Brain microvascular endothelial cell (primary cell): Measurements from ENCODE around the gene NOTO.

ENCODE experiments used
- DNase-seq: peaks from one replicate; pipeline ENCODE4 v3.0.0-alpha.2; 2020
- H3K27ac ChIP-seq: fragments of 250-450 bp; sonication (Bioruptor Pico); 2 replicates; pipeline ENCODE4 v1.5.1; 2020; ENCODE audit warnings: mild to moderate bottlenecking, moderate library complexity
- H3K27me3 ChIP-seq: fragments of 250-450 bp; sonication (Bioruptor Pico); replicated peaks from 2 replicates; pipeline ENCODE4 v1.5.1; 2020; ENCODE audit warnings: mild to moderate bottlenecking
- H3K36me3 ChIP-seq: fragments of 250-450 bp; sonication (Bioruptor Pico); replicated peaks from 2 replicates; pipeline ENCODE4 v1.5.1; 2020; ENCODE audit warnings: mild to moderate bottlenecking
- H3K4me3 ChIP-seq: 2 replicates; pipeline ENCODE4 v1.5.1; 2011; ENCODE audit warnings: low read depth, mild to moderate bottlenecking, control low read depth, low read length, moderate library complexity
- in situ Hi-C: cut with HindIII; loops from 2 replicates; pipeline ENCODE4 v1.10.0; 2017; ENCODE audit warnings: low sequenced_read_pairs, low pct_ligation_motif_present
- TF ChIP-seq, protein P1 (sequence below): IDR thresholded peaks from 2 replicates; pipeline ENCODE4 v1.5.1; 2011; ENCODE audit warnings: low read depth, mild to moderate bottlenecking, moderate library complexity, low read length, control low read depth, inconsistent platforms; ENCODE audit errors: missing control alignments

Gene NOTO

DNA sequence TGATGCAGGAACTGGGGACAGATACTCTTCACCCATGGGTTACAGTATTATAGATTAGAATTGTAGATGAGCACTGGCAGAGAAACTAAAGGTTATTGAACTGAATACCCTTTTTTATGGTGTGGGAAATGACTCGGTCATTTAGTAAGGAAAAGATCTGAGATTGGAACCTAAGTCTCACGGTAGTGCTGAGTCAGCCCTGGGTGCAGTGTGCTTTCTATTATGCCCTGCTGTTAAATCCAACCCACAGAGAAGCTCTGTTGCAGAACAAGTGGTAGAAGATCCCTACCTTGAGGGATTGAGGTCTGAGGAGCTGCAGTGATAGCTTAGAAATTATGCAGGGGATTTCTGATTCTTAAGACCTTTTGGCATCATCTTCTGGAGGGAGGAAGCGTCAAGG lies 44.5 kb downstream of the NOTO start:
- Histone ChIP-seq H3K4me3 (no peak overlapping the region), H3K36me3 (peaks cover 82% of the 10 kb centered on the region), H3K27me3 (no peaks in the 10 kb centered on the region), H3K27ac (no peak overlapping the region)
- TF ChIP-seq, protein P1, sequence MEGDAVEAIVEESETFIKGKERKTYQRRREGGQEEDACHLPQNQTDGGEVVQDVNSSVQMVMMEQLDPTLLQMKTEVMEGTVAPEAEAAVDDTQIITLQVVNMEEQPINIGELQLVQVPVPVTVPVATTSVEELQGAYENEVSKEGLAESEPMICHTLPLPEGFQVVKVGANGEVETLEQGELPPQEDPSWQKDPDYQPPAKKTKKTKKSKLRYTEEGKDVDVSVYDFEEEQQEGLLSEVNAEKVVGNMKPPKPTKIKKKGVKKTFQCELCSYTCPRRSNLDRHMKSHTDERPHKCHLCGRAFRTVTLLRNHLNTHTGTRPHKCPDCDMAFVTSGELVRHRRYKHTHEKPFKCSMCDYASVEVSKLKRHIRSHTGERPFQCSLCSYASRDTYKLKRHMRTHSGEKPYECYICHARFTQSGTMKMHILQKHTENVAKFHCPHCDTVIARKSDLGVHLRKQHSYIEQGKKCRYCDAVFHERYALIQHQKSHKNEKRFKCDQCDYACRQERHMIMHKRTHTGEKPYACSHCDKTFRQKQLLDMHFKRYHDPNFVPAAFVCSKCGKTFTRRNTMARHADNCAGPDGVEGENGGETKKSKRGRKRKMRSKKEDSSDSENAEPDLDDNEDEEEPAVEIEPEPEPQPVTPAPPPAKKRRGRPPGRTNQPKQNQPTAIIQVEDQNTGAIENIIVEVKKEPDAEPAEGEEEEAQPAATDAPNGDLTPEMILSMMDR = no peak
- no peak for DNase-seq
- in situ Hi-C loops = no loop called here

- TF ChIP-seq, protein P1 = no peak
- no peak for DNase-seq
- Histone ChIP-seq H3K27ac (no peak overlapping the region), H3K36me3 (peaks cover 79% of the 10 kb centered on the region), H3K4me3 (no peak overlapping the region), H3K27me3 (no peaks in the 10 kb centered on the region)
- in situ Hi-C loops = no loop called here
These were observed 47.3 kb downstream of the NOTO start for GRCh38 chr2:73249636-73250035.

DNA sequence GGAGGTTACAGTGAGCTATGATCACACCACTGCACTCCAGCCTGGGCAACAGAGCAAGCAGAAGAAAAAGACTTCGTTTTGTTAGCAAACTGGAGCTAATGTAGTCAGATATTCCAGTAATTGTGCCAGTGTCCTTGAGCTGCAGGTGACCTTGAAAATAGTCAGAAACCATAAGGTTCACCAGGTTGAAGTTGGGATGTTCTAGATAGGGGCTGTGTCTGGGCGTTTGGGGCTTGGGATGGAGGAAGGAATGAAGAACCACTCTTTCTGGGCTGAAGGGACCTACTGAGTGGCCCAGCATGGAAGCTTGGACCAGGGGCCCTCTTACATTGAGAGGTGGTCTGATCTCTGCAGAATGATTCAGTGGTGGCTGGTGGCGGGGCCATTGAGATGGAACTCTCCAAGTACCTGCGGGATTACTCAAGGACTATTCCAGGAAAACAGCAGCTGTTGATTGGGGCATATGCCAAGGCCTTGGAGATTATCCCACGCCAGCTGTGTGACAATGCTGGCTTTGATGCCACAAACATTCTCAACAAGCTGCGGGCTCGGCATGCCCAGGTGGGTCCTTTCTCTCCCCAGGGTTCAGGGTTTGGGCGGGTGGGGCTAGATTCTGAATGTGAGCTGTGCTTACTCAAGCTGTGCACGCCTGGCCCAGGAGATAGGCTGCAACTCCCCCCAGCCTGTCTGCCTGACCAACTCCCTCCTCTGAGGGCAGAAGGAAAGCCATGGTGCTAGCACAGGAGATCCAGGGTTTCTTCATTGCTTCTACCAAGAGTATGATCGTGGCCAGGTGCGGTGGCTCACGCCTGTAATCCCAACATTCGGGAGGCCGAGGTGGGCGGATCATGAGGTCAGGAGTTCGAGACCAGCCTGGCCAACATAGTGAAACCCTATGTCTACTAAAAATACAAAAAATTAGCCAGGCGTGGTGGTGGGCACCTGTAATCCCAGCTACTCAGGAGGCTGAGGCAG lies 48.8 kb downstream of the NOTO start:
- in situ Hi-C loops = no loop called here
- Histone ChIP-seq H3K27me3 (no peaks in the 10 kb centered on the region), H3K36me3 (peaks cover 65% of the 10 kb centered on the region), H3K4me3 (no peak overlapping the region), H3K27ac (no peak overlapping the region)
- TF ChIP-seq, protein P1 = no peak
- DNase-seq = no peak

DNA sequence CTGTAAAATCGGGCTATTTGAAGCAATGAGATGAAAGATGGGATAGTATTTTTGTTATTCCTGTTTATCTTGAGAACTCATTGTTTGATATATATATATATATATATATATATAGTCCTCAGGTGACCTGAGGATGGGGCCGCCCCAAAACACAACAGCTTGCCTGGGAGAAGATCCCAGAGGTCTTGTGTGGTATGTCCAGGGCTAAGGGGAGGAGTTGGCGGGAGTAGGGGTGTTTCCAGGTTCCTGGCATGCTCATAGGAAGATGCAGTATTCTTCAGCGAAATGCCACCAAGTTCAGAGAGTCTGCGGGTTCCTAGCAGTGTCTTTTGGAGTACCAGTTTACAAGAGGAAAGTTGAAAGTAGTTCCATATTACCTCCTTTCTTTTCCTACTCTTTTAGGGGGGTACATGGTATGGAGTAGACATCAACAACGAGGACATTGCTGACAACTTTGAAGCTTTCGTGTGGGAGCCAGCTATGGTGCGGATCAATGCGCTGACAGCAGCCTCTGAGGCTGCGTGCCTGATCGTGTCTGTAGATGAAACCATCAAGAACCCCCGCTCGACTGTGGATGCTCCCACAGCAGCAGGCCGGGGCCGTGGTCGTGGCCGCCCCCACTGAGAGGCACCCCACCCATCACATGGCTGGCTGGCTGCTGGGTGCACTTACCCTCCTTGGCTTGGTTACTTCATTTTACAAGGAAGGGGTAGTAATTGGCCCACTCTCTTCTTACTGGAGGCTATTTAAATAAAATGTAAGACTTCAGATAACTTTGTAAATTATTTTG lies 50.1 kb downstream of the NOTO start:
- TF ChIP-seq, protein P1 = no peak
- H3K4me3 ChIP-seq = no peak overlapping the region

GRCh38 chr2:73253400-73253799 lies 51.0 kb downstream of the NOTO start:
- DNase-seq = no peak
- Histone ChIP-seq H3K27me3 (no peaks in the 10 kb centered on the region), H3K27ac (no peak overlapping the region), H3K36me3 (peaks cover 48% of the 10 kb centered on the region), H3K4me3 (no peak overlapping the region)
- TF ChIP-seq, protein P1 = no peak
- in situ Hi-C loops = no loop called here

More for the DNA sequence above, 50.1 kb downstream of the NOTO start:
- Histone ChIP-seq H3K27me3 (no peaks in the 10 kb centered on the region), H3K36me3 (peaks cover 55% of the 10 kb centered on the region), H3K27ac (no peak overlapping the region)
- no peak for DNase-seq
- in situ Hi-C loops = no loop called here
